Activated CD4-positive, alpha-beta T cell treated with anti-CD3 and anti-CD28 coated beads, Interleukin-2, amount 50 U/mL, for 4 hours (primary cell): ENCODE results near the gene CDH4.

Experiments
- DNase-seq, 2 experiments: peaks; one replicate each; pipeline ENCODE4 v3.0.0-alpha.2; 2020

Gene CDH4

GRCh38 chr20:61645732-61646131, 393.7 kb downstream of the CDH4 start:
- DNase-seq = no peak

- DNase-seq = no peak
Measured at GRCh38 chr20:61646453-61646852, 394.4 kb downstream of the CDH4 start.

- DNase-seq = no peak
Measured at GRCh38 chr20:61646986-61647385, 394.9 kb downstream of the CDH4 start.

GRCh38 chr20:61647702-61648101, 395.6 kb downstream of the CDH4 start:
- no peak for DNase-seq

- DNase-seq = no peak
Measured at GRCh38 chr20:61649105-61649859, 397.2 kb downstream of the CDH4 start.

GRCh38 chr20:61649860-61650162, 397.8 kb downstream of the CDH4 start:
- no peak for DNase-seq

- no peak for DNase-seq
Measured at GRCh38 chr20:61650912-61651733, 399.1 kb downstream of the CDH4 start.

- no peak for DNase-seq
Measured at GRCh38 chr20:61652146-61652545, 400.1 kb downstream of the CDH4 start.

- no peak for DNase-seq
Measured at GRCh38 chr20:61654726-61655125, 402.7 kb downstream of the CDH4 start.

- no peak for DNase-seq
Measured at GRCh38 chr20:61655591-61655990, 403.5 kb downstream of the CDH4 start.

- DNase-seq = no peak
Measured at GRCh38 chr20:61656198-61656597, 404.1 kb downstream of the CDH4 start.

GRCh38 chr20:61657721-61658377, 405.8 kb downstream of the CDH4 start:
- no peak for DNase-seq

- no peak for DNase-seq
Measured at GRCh38 chr20:61658563-61658962, 406.5 kb downstream of the CDH4 start.

GRCh38 chr20:61659246-61659993, 407.4 kb downstream of the CDH4 start:
- no peak for DNase-seq

GRCh38 chr20:61659994-61660346, 407.9 kb downstream of the CDH4 start:
- DNase-seq = no peak

- DNase-seq = no peak
Measured at GRCh38 chr20:61660559-61660958, 408.5 kb downstream of the CDH4 start.

- no peak for DNase-seq
Measured at GRCh38 chr20:61661025-61661424, 409.0 kb downstream of the CDH4 start.

GRCh38 chr20:61661583-61661982, 409.5 kb downstream of the CDH4 start:
- DNase-seq = no peak

GRCh38 chr20:61662226-61662967, 410.3 kb downstream of the CDH4 start:
- DNase-seq = no peak

- no peak for DNase-seq
Measured at GRCh38 chr20:61662968-61663331, 410.9 kb downstream of the CDH4 start.

- no peak for DNase-seq
Measured at GRCh38 chr20:61663521-61664425, 411.7 kb downstream of the CDH4 start.
